K562 (cell line): ENCODE results near the gene MRRF. TPM values are rescaled to one million over a fixed set of nuclear protein-coding genes. Genes with fewer than 3 reads are reported as not detected.

Experiments
- ATAC-seq: fragments of 200-7000 bp; cut with Tn5 transposase; 3 replicates; pipeline ENCODE4 v1.9.1; 2020; ENCODE audit warnings: moderate library complexity
- BruUV-seq: library from RNA; stranded (reverse); fragments of 400-500 nt; replicated peaks from 2 replicates; lab custom pipeline; 2021; lab: Mats Ljungman, UMichigan
- CTCF ChIA-PET: fragments of 300-600 bp; formaldehyde crosslinking; extraction: SDS; loops from one replicate; lab custom pipeline; 2021; ENCODE audit warnings: low intra/inter-chr PET ratio; lab: Yijun Ruan, JAX
- POLR2A ChIA-PET: fragments of 300-600, 350-650 bp; sonication (Branson Sonifier 250); formaldehyde crosslinking; extraction: SDS; loops from one replicate; lab custom pipeline; 2021; ENCODE audit warnings: antibody characterized with exemption, inconsistent platforms; lab: Yijun Ruan, JAX
- DNase-seq, 4 experiments: peaks; one replicate each; pipeline versions ENCODE4 v3.0.0 to v3.0.0-alpha.2; 2011 to 2018; ENCODE audit warnings: low spot score in 3 of 4, mixed read lengths in 3 of 4; ENCODE audit errors: extremely low read depth in 1 of 4
- FAIRE-seq: peaks from 2 replicates; lab custom pipeline; 2011; peaks lifted over from hg19 to GRCh38; lab: Jason Lieb, UNC
- H2AFZ ChIP-seq: 2 replicates; pipeline ENCODE4 v1.6.0; 2011; ENCODE audit warnings: low read depth, low read length, control low read depth, inconsistent platforms
- H3K27ac ChIP-seq: fragments of 200-600 bp; 3 replicates; pipeline ENCODE4 v1.8.0; 2011; ENCODE audit warnings: low read depth, mild to moderate bottlenecking, control low read depth, inconsistent platforms, low read length, moderate library complexity, mixed read lengths; ENCODE audit errors: extremely low read depth
- H3K27me3 ChIP-seq, 2 experiments: fragments of 300-600 bp in 1 of 2; 2 replicates in 1 of 2; 3 replicates in 1 of 2; pipeline versions ENCODE4 v1.6.0 to v1.8.0; 2011; ENCODE audit warnings: inconsistent platforms in 2 of 2, low read length in 2 of 2, mild to moderate bottlenecking in 1 of 2, mixed read lengths in 1 of 2, moderate library complexity in 1 of 2; ENCODE audit not compliant: control insufficient read depth in 2 of 2, insufficient read depth in 2 of 2
- H3K36me3 ChIP-seq: fragments of 300-600 bp; 3 replicates; pipeline ENCODE4 v1.8.0; 2011; ENCODE audit warnings: mild to moderate bottlenecking, low read length, inconsistent platforms; ENCODE audit not compliant: control insufficient read depth, insufficient read depth
- H3K4me1 ChIP-seq, 2 experiments: fragments of 200-600 bp in 1 of 2; replicated peaks in 1 of 2; 2 replicates in 1 of 2; 3 replicates in 1 of 2; pipeline versions ENCODE4 v1.5.1 to v1.8.0; 2011; ENCODE audit warnings: inconsistent platforms in 2 of 2, low read length in 2 of 2, mild to moderate bottlenecking in 1 of 2, mixed read lengths in 1 of 2, moderate library complexity in 1 of 2; ENCODE audit not compliant: control insufficient read depth in 2 of 2, insufficient read depth in 2 of 2
- H3K4me2 ChIP-seq: 2 replicates; pipeline ENCODE4 v1.6.1; 2011; ENCODE audit warnings: low read length, control low read depth, inconsistent platforms, mixed read lengths; ENCODE audit not compliant: insufficient read depth
- H3K4me3 ChIP-seq: fragments of 200-600 bp; sonication (generic), shearing (Covaris generic); 2 replicates; pipeline ENCODE4 v1.5.1; 2016; ENCODE audit warnings: control low read depth, inconsistent platforms
- H3K79me2 ChIP-seq: fragments of 200-600 bp; 3 replicates; pipeline ENCODE4 v1.8.0; 2011; ENCODE audit warnings: low read length, inconsistent platforms; ENCODE audit not compliant: control insufficient read depth, insufficient read depth
- H3K9ac ChIP-seq, 2 experiments: 2 replicates each; pipeline versions ENCODE4 v1.6.0 to v1.6.1; 2011; ENCODE audit warnings: low read depth in 2 of 2, low read length in 2 of 2, control low read depth in 1 of 2, inconsistent platforms in 1 of 2, mild to moderate bottlenecking in 1 of 2, mixed read lengths in 1 of 2; ENCODE audit not compliant: insufficient read depth in 1 of 2
- H3K9me1 ChIP-seq: one replicate; pipeline ENCODE4 v1.6.0; 2011; ENCODE audit warnings: inconsistent platforms, mild to moderate bottlenecking, low read length, moderate library complexity; ENCODE audit not compliant: control insufficient read depth, insufficient read depth
- H3K9me3 ChIP-seq: replicated peaks from 2 replicates; pipeline ENCODE4 v1.5.1; 2011; ENCODE audit warnings: low read depth, low read length, inconsistent platforms; ENCODE audit not compliant: control insufficient read depth, insufficient read depth
- H4K20me1 ChIP-seq: replicated peaks from 2 replicates; pipeline ENCODE4 v1.6.1; 2011; ENCODE audit warnings: low read length, inconsistent platforms, mixed read lengths; ENCODE audit not compliant: control insufficient read depth, insufficient read depth
- CXXC5 ChIP-seq: fragments of 250-450 bp; sonication (Bioruptor Pico); IDR thresholded peaks from 2 replicates; pipeline ENCODE4 v1.8.0; 2022; ENCODE audit warnings: inconsistent platforms, mild to moderate bottlenecking, moderate library complexity
- ELK3 ChIP-seq: fragments of 450-650 bp; formaldehyde crosslinking; IDR thresholded peaks from 2 replicates; pipeline ENCODE4 v1.4.0; 2020; ENCODE audit warnings: mild to moderate bottlenecking
- GABPA ChIP-seq: fragments of 200-800 bp; sonication (Bioruptor generic); conservative IDR thresholded peaks from 2 replicates; pipeline ENCODE4 v1.6.1; 2016; ENCODE audit warnings: low read depth, missing genetic modification characterization, missing compliant biosample characterization
- ZNF175 ChIP-seq: fragments of 200-800 bp; sonication (Bioruptor generic); IDR thresholded peaks from 2 replicates; pipeline ENCODE4 v1.6.1; 2016; ENCODE audit warnings: low read depth, mild to moderate bottlenecking, missing genetic modification characterization, missing compliant biosample characterization
- ZNF589 ChIP-seq: fragments of 200-800 bp; sonication (Bioruptor generic); IDR thresholded peaks from 2 replicates; pipeline ENCODE4 v1.6.1; 2016; ENCODE audit warnings: low read depth, missing genetic modification characterization, missing compliant biosample characterization
- WGBS: fragments of 100-300 bp; shearing (Covaris generic); methylation state at CpG from one replicate; pipeline ENCODE4 v1.1.6; 2016; ENCODE audit warnings: low coverage, mixed read lengths; ENCODE audit not compliant: insufficient coverage; ENCODE audit errors: missing lambda C conversion rate; 5-methylcytosine and 5-hydroxymethylcytosine counted together
- in situ Hi-C: fragments of 300-500 bp; cut with MboI; formaldehyde crosslinking; loops from 4 replicates; pipeline ENCODE4 v1.15.0; 2018; ENCODE audit warnings: inconsistent platforms, mixed read lengths
- intact Hi-C: fragments of 100-400 bp; cut with micrococcal nuclease; formaldehyde crosslinking; loops from 2 replicates; pipeline ENCODE4 v1.14.2; 2022
- polyA plus RNA-seq, 8 experiments: library from polyadenylated mRNA; depleted of rRNA in 4 of 8; stranded (reverse) in 5 of 8; unstranded in 3 of 8; fragments of >200 nt; fragmentation: Nextera tagmentation in 2 of 8; fragmentation: Illumina TruSeq in 1 of 8; extraction: Ambion mirVana in 2 of 8; extraction: Trizol in 1 of 8; gene quantifications; 2 replicates each; pipeline versions ENCODE4 v1.2.1 to v1.2.3, GENCODE V29; 2011 to 2014; ENCODE audit warnings: inconsistent platforms in 1 of 8, missing spikeins in 1 of 8
- total RNA-seq, 7 experiments: library from RNA; depleted of rRNA in 6 of 7; stranded (reverse); fragments of >200 nt in 6 of 7; fragmentation: Illumina TruSeq in 2 of 7; extraction: Trizol in 2 of 7; gene quantifications; 2 replicates each; pipeline versions ENCODE4 v1.2.1 to v1.2.3, GENCODE V29; 2011 to 2021; ENCODE audit warnings: low replicate concordance in 1 of 7

The MRRF gene
- total and polyA plus RNA-seq, 9 of the 15 experiments (the other 6 are each of a cell fraction or from before 2014, with no cell fraction given) = 55.0 to 105 (median 81.2) TPM

- H3K36me3 ChIP-seq = peaks cover 76% of the 10 kb centered on the region
- WGBS = 58% methylated on average over 5 of the region's 5 CpGs
- no peaks in the 10 kb centered on the region for H3K9me3 ChIP-seq
- ChIA-PET POLR2A (interaction anchor here (1.4 kb wide), 1 partner anchor 11 kb away, joined by 6 read pairs; the partner anchor contains the start of genes MRRF and RBM18), CTCF (no interaction called here)
- no peak for DNase-seq
- peaks cover 9 to 35% of the 10 kb centered on the region in 2 experiments for H3K4me1 ChIP-seq
- no peak overlapping the region for H3K4me2 ChIP-seq
- no TSS peak for BruUV-seq
- no peak overlapping the region for H3K9ac ChIP-seq
- in situ Hi-C loops (no loop called here), intact Hi-C loops (no loop called here)
- FAIRE-seq = no peak
- H2AFZ ChIP-seq = no peak overlapping the region
- H3K4me3 ChIP-seq = no peak overlapping the region
- no peaks in the 10 kb centered on the region for H3K9me1 ChIP-seq
- peaks cover 45% of the 10 kb centered on the region for H3K79me2 ChIP-seq
- H3K27me3 ChIP-seq = no peaks in the 10 kb centered on the region
- no peak overlapping the region for H3K27ac ChIP-seq
- TF ChIP-seq ELK3 (CRISPR knock-in tag) = no peak
- 0 out of 2 replicates have a peak, but pooled peaks have one; percentile 4 for TF ChIP-seq ZNF589 (CRISPR knock-in tag)
- TF ChIP-seq CXXC5 (CRISPR knock-in tag) = no peak; the same call in 1 of the 2 replicates
- 0 out of 2 replicates have a peak, but pooled peaks have one; percentile 34 for TF ChIP-seq ZNF175 (CRISPR knock-in tag)
- 0 out of 2 replicates have a peak, but pooled peaks have one; percentile 40 for TF ChIP-seq GABPA (tag)
- no peak for ATAC-seq
- H4K20me1 ChIP-seq = no peaks in the 10 kb centered on the region
Observed at GRCh38 chr9:122252796-122253195, 11.9 kb upstream of the MRRF start.
